Activated CD4-positive, alpha-beta T cell treated with anti-CD3 and anti-CD28 coated beads for 24 hours (primary cell): ENCODE results near the gene TYSND1.
"Not testable (repeated sequence)": the region's sequence is repeated elsewhere in the genome, so short reads cannot be mapped to it uniquely, and the experiment has no call there.

ENCODE experiments used
- DNase-seq, 2 donors: peaks; one replicate each; pipeline ENCODE4 v3.0.0-alpha.2; 2020; ENCODE audit warnings: low read depth in 2 of 2

Gene TYSND1

DNA sequence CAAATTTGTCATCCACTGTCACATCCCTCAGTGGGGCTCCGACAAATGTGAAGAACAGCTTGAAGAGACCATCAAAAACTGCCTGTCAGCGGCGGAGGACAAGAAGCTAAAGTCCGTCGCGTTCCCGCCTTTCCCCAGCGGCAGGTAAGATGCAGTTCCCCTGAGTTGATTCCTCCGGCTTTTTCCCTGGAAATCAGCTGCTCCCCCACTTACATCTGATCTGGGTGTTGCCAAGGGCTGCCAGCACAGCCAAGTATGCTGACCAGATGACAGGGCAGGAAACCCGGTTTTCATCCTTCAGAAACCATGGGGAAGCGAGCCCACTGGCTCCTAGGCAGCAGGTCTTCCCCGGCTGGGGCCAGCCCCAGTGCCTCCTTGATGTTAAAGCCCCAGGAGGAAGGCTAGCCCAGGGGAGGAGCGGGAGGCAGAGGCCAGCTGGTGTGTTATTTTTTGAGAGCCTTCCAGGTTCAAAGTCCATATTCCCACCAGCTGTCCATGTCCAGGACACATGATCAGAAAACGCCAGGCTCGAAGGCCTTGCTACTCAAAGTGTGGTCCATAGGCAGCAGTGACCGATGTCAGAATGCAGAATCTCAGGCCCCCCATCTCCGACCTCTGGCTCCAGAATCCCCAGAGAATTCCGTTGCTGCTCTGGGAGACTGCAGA is 37.3 kb downstream of the TYSND1 start:
- no peak for DNase-seq

GRCh38 chr10:70106958-70107791 is 39.3 kb downstream of the TYSND1 start:
- DNase-seq: no peak

DNA sequence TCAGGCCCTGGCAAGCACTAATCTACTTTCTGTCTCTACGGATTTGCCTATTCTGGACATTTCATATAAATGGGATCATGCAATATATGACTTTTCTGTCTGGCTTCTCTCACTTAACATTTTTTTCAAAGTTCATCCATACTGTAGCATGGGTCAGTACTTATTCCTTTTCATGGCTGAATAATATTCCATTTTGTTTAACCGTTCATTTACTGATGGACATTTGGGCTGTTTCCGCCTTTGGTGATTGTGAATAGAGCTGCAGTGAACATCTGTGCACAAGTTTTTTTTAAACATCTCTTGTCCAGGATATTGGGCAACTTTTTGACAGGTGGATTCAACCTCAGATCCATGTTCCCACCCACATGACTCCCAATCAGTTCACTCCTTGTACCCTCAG is 44.8 kb downstream of the TYSND1 start:
- no peak for DNase-seq

GRCh38 chr10:70101068-70101562 is 45.4 kb downstream of the TYSND1 start:
- not testable (repeated sequence) for DNase-seq

DNA sequence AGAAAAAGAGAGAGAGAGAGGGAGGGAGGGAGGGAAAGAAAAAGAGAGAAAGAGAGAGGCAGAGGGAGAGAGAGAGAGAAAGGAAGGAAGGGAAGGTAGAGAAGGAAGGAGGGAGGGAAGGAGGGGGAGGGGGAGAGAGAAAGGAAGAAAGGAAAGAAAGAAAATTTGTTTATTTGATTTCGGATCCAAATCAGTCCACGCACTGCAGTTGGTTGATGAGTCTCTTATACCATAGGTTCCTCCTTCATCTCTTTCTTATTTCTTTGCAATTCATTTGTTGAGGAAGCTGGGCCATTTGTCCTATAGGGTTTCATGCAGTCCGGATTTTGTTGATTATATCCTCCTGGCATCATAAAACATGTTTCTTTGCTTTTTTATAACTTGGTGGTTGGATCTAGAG is 48.2 kb downstream of the TYSND1 start:
- no peak for DNase-seq

DNA sequence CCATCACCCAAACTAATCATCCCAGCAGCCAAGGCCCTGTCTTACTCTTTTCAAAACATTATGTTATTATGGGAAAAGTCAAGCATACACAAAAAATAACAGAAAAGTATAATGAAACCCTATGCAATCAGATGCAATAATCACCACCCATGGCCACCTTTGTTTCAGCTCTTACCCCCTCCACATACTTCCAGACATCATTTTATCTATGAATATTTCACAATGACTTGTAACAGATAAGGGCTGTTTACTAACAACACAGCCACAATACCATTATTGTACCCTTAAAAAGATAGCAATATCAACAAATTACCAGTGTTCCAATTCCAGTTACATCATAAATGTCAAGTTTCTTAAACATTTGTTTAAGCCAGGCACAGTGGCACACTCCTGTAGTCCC is 49.0 kb downstream of the TYSND1 start:
- no peak for DNase-seq

DNA sequence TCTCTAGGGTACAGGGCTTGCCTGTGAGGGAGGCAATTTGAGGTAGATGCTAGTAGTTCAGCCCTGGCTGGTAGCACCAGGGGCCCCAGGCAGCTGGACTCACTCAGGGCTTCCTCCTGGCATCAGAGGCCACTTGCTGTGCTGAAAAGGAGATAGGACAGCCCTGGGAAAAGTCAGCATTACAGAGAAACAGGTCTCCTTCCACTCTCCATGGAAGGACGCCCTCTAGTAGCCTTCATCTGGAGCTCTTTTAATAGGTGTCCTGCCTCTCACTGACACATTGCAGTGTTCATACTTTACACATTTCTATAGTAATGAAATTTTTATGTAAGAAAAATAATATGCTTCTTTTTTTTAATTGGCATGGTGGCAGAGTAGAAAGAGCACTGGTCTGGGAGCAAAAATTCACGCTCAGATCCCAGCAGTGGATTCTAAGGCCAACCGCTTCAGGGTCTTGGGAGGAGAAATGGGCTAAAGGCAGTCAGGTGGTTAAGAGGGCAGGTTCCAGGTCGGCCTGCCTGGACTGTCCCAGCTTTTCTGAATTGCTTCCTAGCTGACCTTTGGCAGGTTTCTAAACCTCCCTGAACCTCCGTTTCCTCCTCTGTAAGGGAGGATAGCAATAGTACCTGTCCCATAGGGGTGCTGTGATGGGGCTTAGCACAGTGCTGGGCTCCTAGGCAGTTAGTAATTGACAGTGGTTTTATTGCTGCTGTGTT is 49.6 kb downstream of the TYSND1 start:
- no peak for DNase-seq

DNA sequence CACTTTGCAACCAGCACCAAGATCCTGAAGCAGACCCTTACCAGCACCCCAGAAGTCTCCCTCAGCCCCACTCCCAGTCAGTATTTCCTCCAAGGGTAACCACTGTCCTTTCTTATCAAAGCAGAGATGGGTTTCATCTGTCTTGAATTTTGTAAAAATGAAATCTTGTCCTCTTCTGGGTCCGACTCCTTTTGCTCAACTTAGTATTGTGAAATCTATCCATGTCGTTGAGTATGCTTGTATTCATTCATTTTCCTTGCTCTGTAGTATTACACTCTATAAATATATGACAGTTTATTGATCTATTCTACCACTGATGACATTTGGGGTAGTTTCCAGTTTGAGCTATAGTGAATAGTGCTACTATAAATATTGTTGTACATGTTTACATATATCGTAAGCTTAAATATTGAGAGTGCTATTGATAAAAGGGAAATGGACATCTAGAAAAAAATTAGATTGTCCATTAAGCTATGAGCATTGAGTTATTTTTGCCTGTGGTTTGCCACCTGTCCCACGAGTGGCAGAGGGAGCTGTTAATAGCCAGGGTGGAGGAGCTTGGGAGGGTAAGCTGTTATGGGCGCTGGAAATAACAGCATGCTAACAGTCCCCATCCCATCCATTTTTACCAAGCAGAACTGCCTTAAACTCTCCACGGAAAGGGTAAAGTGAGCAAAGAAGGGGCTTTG is 50.3 kb downstream of the TYSND1 start:
- DNase-seq: no peak

DNA sequence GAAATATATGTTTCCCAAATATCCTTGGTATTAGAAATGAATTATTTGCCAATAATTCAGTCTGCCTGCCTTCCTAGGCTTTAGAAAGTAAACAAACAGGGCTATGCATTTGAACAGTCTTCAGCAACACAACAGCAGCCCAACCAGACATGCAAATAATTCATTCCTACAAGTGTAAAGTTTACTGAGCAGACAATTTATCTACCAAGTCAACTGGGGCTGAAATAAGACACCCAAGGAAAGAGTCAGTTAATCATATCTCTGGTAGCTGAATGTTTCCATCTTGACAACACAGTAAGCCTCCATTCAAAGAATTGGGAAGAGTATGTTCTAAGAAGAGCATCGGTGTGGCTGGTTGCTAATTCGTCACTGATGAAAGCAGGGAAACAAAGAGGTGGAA is 52.2 kb downstream of the TYSND1 start:
- DNase-seq: no peak

- DNase-seq: no peak
These were observed 53.1 kb downstream of the TYSND1 start for GRCh38 chr10:70093335-70093944.

- no peak for DNase-seq
These were observed 54.1 kb downstream of the TYSND1 start for GRCh38 chr10:70092389-70092718.

DNA sequence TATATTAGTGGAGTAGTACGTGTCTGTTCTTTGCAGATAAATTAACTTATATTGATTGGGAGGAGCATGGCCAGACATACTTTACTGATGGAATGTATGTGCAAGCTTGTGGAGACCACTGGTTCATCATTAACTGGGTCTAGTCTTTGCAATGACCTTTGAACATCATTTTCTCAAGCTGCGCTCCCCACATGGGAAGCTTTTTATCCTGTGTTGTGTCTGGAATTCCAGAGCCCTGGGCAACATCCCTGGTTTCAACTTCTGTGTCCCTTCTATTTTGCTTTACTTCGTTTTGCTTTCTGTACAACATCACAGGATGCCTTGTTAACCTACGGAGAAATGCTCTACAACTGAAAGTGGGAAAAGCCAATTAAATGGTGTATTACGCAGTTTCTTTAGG is 55.5 kb downstream of the TYSND1 start:
- DNase-seq: no peak

DNA sequence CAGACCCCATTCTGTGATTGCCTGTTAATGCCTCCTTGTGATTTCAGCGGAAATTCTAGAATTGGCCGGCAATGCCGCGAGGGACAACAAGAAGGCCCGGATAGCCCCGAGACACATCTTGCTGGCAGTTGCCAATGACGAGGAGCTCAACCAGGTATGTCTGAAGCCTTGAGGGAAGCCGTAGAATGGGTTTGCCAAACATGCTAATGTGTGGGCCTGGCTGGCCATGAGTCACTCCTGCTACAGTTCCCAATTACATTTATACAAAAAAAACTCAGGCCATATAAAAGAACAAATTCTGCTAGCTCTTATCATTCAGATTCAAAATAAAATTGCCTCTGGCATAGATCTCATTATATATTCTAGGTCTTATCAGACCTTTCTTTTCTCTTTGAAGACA is 56.5 kb downstream of the TYSND1 start:
- no peak for DNase-seq

GRCh38 chr10:70088308-70088698 is 58.2 kb downstream of the TYSND1 start:
- DNase-seq: no peak
